Spleen (tissue), 11 donors: ENCODE results near the gene SLC35F1. TPM values are rescaled to one million over a fixed set of nuclear protein-coding genes. Genes with fewer than 3 reads are reported as not detected.
A peak's percentile ranks its signal among the peaks of the same experiment; 100 is the strongest.

Source experiments
- DNase-seq: peaks from one replicate; pipeline ENCODE4 v3.0.0-alpha.2; 2020
- H3K27ac ChIP-seq, 8 donors: fragments of 200-600 bp; sonication (generic) in 7 of 8; 1 replicate in 4 of 8; 2 replicates in 4 of 8; pipeline versions ENCODE4 v1.5.0 to v1.8.0; 2016 to 2021; ENCODE audit warnings: inconsistent platforms in 4 of 8, mild to moderate bottlenecking in 4 of 8, moderate library complexity in 1 of 8
- H3K27me3 ChIP-seq, 7 donors: fragments of 200-600 bp; sonication (generic) in 6 of 7; replicated peaks in 1 of 7; 1 replicate in 4 of 7; 2 replicates in 3 of 7; pipeline versions ENCODE4 v1.5.0 to v1.8.0; 2016 to 2021; ENCODE audit warnings: inconsistent platforms in 3 of 7, mild to moderate bottlenecking in 1 of 7
- H3K36me3 ChIP-seq, 6 donors: fragments of 200-600 bp; sonication (generic) in 5 of 6; 1 replicate in 4 of 6; 2 replicates in 2 of 6; pipeline versions ENCODE4 v1.5.0 to v1.8.0; 2016 to 2021; ENCODE audit warnings: inconsistent platforms in 2 of 6
- H3K4me1 ChIP-seq, 6 donors: fragments of 200-600 bp; sonication (generic) in 5 of 6; 1 replicate in 3 of 6; 2 replicates in 3 of 6; pipeline versions ENCODE4 v1.5.0 to v1.8.0; 2016 to 2021; ENCODE audit warnings: inconsistent platforms in 3 of 6
- H3K4me3 ChIP-seq, 8 donors: fragments of 200-600 bp; sonication (generic) in 7 of 8; 1 replicate in 4 of 8; 2 replicates in 4 of 8; pipeline versions ENCODE4 v1.5.0 to v1.8.0; 2016 to 2021; ENCODE audit warnings: inconsistent platforms in 4 of 8, mild to moderate bottlenecking in 4 of 8, moderate library complexity in 2 of 8
- H3K9me3 ChIP-seq, 8 donors: fragments of 200-600 bp; sonication (generic) in 7 of 8; 1 replicate in 4 of 8; 2 replicates in 4 of 8; pipeline versions ENCODE4 v1.5.0 to v1.8.0; 2016 to 2021; ENCODE audit warnings: inconsistent platforms in 4 of 8
- CTCF ChIP-seq, 11 experiments: fragments of 200-600 bp in 7 of 11; fragments of 450-650 bp in 4 of 11; sonication (generic) in 4 of 11; IDR thresholded peaks in 8 of 11; conservative IDR thresholded peaks in 3 of 11; 1 replicate in 7 of 11; 2 replicates in 4 of 11; pipeline versions ENCODE4 v1.4.0 to v1.8.0; 2016 to 2021; ENCODE audit warnings: antibody characterized with exemption in 11 of 11, inconsistent platforms in 4 of 11, mild to moderate bottlenecking in 1 of 11
- POLR2A ChIP-seq, 3 donors: fragments of 450-650 bp; IDR thresholded peaks; one replicate each; pipeline ENCODE4 v1.5.1; 2017; ENCODE audit warnings: antibody characterized with exemption in 3 of 3, mild to moderate bottlenecking in 1 of 3
- POLR2AphosphoS5 ChIP-seq, 3 donors: sonication (generic); formaldehyde crosslinking; IDR thresholded peaks; one replicate each; pipeline ENCODE4 v1.5.1; 2017; ENCODE audit warnings: antibody characterized with exemption in 3 of 3
- WGBS, 5 donors: extraction: QIAGEN DNeasy Blood & Tissue Kit in 3 of 5; methylation state at CpG; one replicate each; pipeline versions ENCODE4 v1.1.5 to v1.1.7; 2013 to 2018; 5-methylcytosine and 5-hydroxymethylcytosine counted together
- intact Hi-C: fragments of 100-400 bp; cut with DNase I; formaldehyde crosslinking; loops from one replicate; pipeline ENCODE4 v1.15.0; 2023; ENCODE audit warnings: low total_unique reads
- polyA plus RNA-seq, 3 donors: library from polyadenylated mRNA; stranded (reverse); fragments of 200-250 nt; gene quantifications; one replicate each; pipeline ENCODE4 v1.2.1, GENCODE V29; 2013
- total RNA-seq, 7 donors: library from RNA; depleted of rRNA in 3 of 7; stranded (reverse); fragments of >200 nt in 3 of 7; fragmentation: NEBNext Ultra II Directional in 4 of 7; extraction: Animal tissue kit (Norgen Biotek cat#: 25700) in 4 of 7; gene quantifications; one replicate each; pipeline versions ENCODE4 v1.1.0 to v1.2.1, GENCODE V29; 2016 to 2021
- donor health status: healthy with polysubstance abuse.
- donor health status: DM: no; HTN: no; CAD: no; lungs with moderate emphysema.
- donor health status: DM: no; HTN: no; CAD: no.
- donor health status: Bipolar disorder and iron deficiency.
- donor health status: healthy.
- donor health status: DM: no; HTN: no; CAD: no.
- donor health status: DM: yes; HTN: yes; CAD: no.

The SLC35F1 gene
- total and polyA plus RNA-seq, 10 donors, result 0.13 to 4.0 (median 1.6) TPM

- intact Hi-C loops, result no loop called here
- Histone ChIP-seq H3K9me3 (no peaks in the 10 kb centered on the region), H3K4me3 (no peak overlapping the region), H3K4me1 (peaks cover 0 to 3% (median 0%) of the 10 kb centered on the region in 6 donors), H3K36me3 (no peaks in the 10 kb centered on the region), H3K27me3 (no peaks in the 10 kb centered on the region), H3K27ac (no peak overlapping the region)
- no peak for DNase-seq
- TF ChIP-seq POLR2A (IDR thresholded peaks at IDR 0.05) (no peak), CTCF (IDR thresholded peaks at IDR 0.05 in 8 of 11, conservative IDR thresholded peaks at IDR 0.05 in 3 of 11) (no peak), POLR2AphosphoS5 (IDR thresholded peaks at IDR 0.05) (no peak)
These were observed 221.7 kb downstream of the SLC35F1 start for GRCh38 chr6:118128755-118129154.

GRCh38 chr6:118134206-118134605 is 227.1 kb downstream of the SLC35F1 start:
- Histone ChIP-seq H3K27ac (peak overlapping the region in 2 of 8 donors; percentile 8 to 40), H3K27me3 (no peaks in the 10 kb centered on the region), H3K4me1 (peaks cover 0 to 16% (median 4%) of the 10 kb centered on the region in 6 donors), H3K9me3 (no peaks in the 10 kb centered on the region), H3K4me3 (no peak overlapping the region), H3K36me3 (no peaks in the 10 kb centered on the region)
- WGBS, 5 donors, result 72 to 91% (median 84%) methylated on average over 2 of the region's 2 CpGs
- no peak for DNase-seq
- TF ChIP-seq POLR2AphosphoS5 (IDR thresholded peaks at IDR 0.05) (no peak), CTCF (IDR thresholded peaks at IDR 0.05 in 8 of 11, conservative IDR thresholded peaks at IDR 0.05 in 3 of 11) (no peak), POLR2A (IDR thresholded peaks at IDR 0.05) (no peak)
- intact Hi-C loops, result no loop called here

GRCh38 chr6:118134736-118135135 is 227.7 kb downstream of the SLC35F1 start:
- H3K4me3 ChIP-seq, result no peak overlapping the region
- H3K9me3 ChIP-seq, result no peaks in the 10 kb centered on the region
- intact Hi-C loops, result no loop called here
- TF ChIP-seq POLR2A (IDR thresholded peaks at IDR 0.05) (no peak), POLR2AphosphoS5 (IDR thresholded peaks at IDR 0.05) (peak in 1 of 3 donors; percentile 22), CTCF (IDR thresholded peaks at IDR 0.05 in 8 of 11, conservative IDR thresholded peaks at IDR 0.05 in 3 of 11) (no peak)
- no peaks in the 10 kb centered on the region for H3K27me3 ChIP-seq
- 23 to 34% (median 30%) methylated on average over 5 of the region's 5 CpGs for WGBS, 5 donors
- H3K36me3 ChIP-seq, result no peaks in the 10 kb centered on the region
- H3K4me1 ChIP-seq, result peaks cover 0 to 16% (median 4%) of the 10 kb centered on the region in 6 donors
- DNase-seq, result no peak
- peak overlapping the region in 4 of 8 donors; percentile 2 to 40 (median 21) for H3K27ac ChIP-seq

DNA sequence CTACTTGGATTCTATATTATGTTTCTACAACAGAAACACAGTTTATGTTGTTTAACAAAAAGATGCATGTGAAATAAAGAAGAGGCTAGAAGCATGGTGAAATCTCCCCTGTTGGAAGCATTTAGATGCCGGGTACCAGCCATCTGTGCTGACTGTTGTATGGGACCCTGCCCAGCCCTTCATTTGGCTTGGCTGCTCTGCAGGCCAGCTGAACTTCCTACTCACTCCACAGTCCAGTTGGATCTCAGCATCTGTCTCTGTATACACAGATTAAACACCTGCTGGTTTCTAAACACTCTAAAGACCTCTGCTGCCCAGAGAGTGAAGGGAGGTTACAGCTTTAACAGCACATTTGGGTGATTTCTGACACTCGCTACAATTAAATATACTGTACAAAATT is 228.3 kb downstream of the SLC35F1 start:
- H3K36me3 ChIP-seq, result no peaks in the 10 kb centered on the region
- H3K27ac ChIP-seq, result peak overlapping the region in 3 of 8 donors; percentile 8 to 40 (median 34)
- H3K9me3 ChIP-seq, result no peaks in the 10 kb centered on the region
- no peak overlapping the region for H3K4me3 ChIP-seq
- peaks cover 0 to 16% (median 4%) of the 10 kb centered on the region in 6 donors for H3K4me1 ChIP-seq
- WGBS, 5 donors, result 88 to 94% (median 92%) methylated on average over 2 of the region's 2 CpGs
- intact Hi-C loops, result no loop called here
- no peak for DNase-seq
- H3K27me3 ChIP-seq, result no peaks in the 10 kb centered on the region
- TF ChIP-seq POLR2A (IDR thresholded peaks at IDR 0.05) (no peak), POLR2AphosphoS5 (IDR thresholded peaks at IDR 0.05) (no peak), CTCF (IDR thresholded peaks at IDR 0.05 in 8 of 11, conservative IDR thresholded peaks at IDR 0.05 in 3 of 11) (no peak)
